Measurements from ENCODE around the gene NBEAL2.
"Not testable (repeated sequence)": the region's sequence is repeated elsewhere in the genome, so short reads cannot be mapped to it uniquely, and the experiment has no call there.

Gene NBEAL2

DNA sequence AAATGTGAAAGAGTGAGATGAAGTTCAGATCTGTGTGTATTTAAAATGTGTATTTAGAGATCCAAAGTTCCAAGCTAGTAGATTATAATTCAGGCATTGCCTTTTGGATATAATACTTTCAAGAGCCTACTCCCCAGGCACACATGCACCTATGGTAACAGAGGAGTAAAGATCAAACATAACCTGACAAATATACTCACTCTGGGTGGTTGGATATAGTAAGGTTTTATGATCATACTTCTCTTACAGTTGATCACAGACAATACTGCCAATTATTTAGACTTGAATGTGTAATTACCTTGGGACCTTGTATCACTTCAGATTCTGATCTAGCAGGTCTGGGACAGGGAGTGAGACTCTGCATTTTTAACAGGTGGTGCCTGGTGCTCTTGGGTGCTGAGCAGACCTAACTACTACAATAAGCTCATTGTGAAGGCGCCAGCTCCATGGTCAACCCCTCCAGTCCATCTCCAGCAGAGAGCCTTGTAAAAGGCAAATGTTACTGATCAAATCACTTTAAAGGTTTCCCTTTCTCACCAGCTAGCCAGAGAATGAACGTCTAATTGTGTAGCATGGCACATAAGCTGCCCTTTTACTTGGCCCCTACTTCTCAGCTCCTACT lies 55.5 kb downstream of the NBEAL2 start:
- peak in 9 of 56 donors; percentile 11 to 44 (median 16) for DNase-seq

- DNase-seq, result no peak
These were observed 56.2 kb downstream of the NBEAL2 start for GRCh38 chr3:47035645-47036044.

DNA sequence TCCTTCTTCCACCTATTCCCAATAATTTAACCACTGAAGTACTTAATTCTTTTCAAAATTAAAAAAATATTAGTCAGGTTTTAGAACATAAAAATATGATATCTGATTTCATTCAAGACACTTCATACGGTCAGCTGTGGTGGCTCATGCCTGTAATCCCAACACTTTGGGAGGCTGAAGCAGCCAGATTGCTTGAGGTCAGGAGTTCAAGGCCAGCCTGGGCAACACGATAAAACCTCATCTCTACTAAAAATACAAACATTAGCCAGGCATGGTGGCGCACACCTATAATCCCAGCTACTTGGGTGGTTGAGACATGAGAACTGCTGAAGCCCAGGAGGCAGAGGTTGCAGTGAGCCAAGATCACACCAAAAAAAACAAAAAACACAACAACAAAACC lies 56.7 kb downstream of the NBEAL2 start:
- DNase-seq, result no peak

- not testable (repeated sequence) for DNase-seq
These were observed 57.8 kb downstream of the NBEAL2 start for GRCh38 chr3:47037302-47037701.

DNA sequence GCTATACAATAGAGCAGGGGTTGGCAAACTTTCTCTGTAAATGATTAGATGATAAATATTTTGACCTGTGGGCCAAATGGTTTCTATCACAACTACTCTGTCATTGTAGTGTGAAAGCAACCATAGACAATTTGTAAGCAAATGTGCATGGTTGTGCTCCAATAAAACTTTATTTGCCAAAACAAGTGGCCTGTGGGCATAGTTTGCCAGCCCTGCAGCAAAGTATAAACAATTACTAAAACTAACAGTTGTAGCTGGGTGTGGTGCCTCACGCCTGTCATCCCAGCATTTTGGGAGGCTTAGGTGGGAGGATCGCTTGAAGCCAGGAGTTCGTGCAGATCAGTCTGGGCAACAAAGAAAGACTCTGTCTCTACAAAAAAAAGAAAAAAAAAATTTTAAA lies 61.6 kb downstream of the NBEAL2 start:
- DNase-seq, result no peak

GRCh38 chr3:47042231-47042791 lies 62.8 kb downstream of the NBEAL2 start:
- no peak for DNase-seq

- no peak for DNase-seq
These were observed 67.6 kb downstream of the NBEAL2 start for GRCh38 chr3:47047069-47047468.

- no peak for DNase-seq
These were observed 68.2 kb downstream of the NBEAL2 start for GRCh38 chr3:47047673-47048072.

DNA sequence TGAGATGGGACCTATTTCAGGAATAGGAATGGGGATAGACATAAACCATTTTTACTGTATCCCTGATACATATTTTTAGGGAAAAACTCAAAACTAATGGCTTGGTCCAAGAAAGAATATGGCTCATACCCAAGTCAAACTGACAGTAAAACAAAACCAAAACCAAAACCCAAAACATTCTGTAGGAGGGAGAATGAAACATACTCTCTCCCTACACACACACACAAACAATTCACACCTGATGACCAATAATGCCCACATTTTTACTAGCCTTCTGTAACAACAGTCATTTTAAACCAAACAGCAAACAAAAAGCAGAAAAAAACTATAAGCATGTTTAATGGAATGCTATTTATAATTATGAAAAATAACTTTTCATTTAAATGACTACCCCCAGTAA lies 74.9 kb downstream of the NBEAL2 start:
- no peak for DNase-seq

GRCh38 chr3:47056705-47057104 lies 77.2 kb downstream of the NBEAL2 start:
- no peak for DNase-seq

- no peak for DNase-seq
These were observed 77.8 kb downstream of the NBEAL2 start for GRCh38 chr3:47057212-47057671.
